Stimulated activated CD8-positive, alpha-beta memory T cell treated with anti-CD3 and anti-CD28 coated beads, Interleukin-7, amount 100 ng/mL, for 4 hours (primary cell): ENCODE data around the gene PMP22.
"Not testable (repeated sequence)": the region's sequence is repeated elsewhere in the genome, so short reads cannot be mapped to it uniquely, and the experiment has no call there.

Experiments used
- DNase-seq, 2 donors: peaks; one replicate each; pipeline ENCODE4 v3.0.0-alpha.2; 2020; ENCODE audit warnings: low read depth in 2 of 2

The PMP22 gene

GRCh38 chr17:15255713-15256454 lies 9.2 kb downstream of the PMP22 start:
- DNase-seq, result no peak

GRCh38 chr17:15250135-15250860 lies 14.8 kb downstream of the PMP22 start:
- no peak for DNase-seq

GRCh38 chr17:15249487-15249886 lies 15.6 kb downstream of the PMP22 start:
- no peak for DNase-seq

GRCh38 chr17:15247891-15248529 lies 17.1 kb downstream of the PMP22 start:
- no peak for DNase-seq

- no peak for DNase-seq
Observed at GRCh38 chr17:15245054-15245453, 20.1 kb downstream of the PMP22 start.

GRCh38 chr17:15240644-15241043 lies 24.5 kb downstream of the PMP22 start:
- DNase-seq, result no peak

- no peak for DNase-seq
Observed at GRCh38 chr17:15239491-15239890, 25.6 kb downstream of the PMP22 start.

- DNase-seq, result no peak
Observed at GRCh38 chr17:15238676-15239422, 26.3 kb downstream of the PMP22 start.

- no peak for DNase-seq
Observed at GRCh38 chr17:15238057-15238456, 27.1 kb downstream of the PMP22 start.

- no peak for DNase-seq
Observed at GRCh38 chr17:15237106-15237425, 28.1 kb downstream of the PMP22 start.

GRCh38 chr17:15236281-15237105 lies 28.6 kb downstream of the PMP22 start:
- no peak for DNase-seq

- DNase-seq, result no peak
Observed at GRCh38 chr17:15233971-15234370, 31.2 kb downstream of the PMP22 start.

- no peak for DNase-seq
Observed at GRCh38 chr17:15233022-15233805, 31.9 kb downstream of the PMP22 start.

- no peak for DNase-seq
Observed at GRCh38 chr17:15232517-15232915, 32.6 kb downstream of the PMP22 start.

GRCh38 chr17:15231851-15232516 lies 33.1 kb downstream of the PMP22 start:
- DNase-seq, result no peak

- no peak for DNase-seq
Observed at GRCh38 chr17:15230866-15231265, 34.3 kb downstream of the PMP22 start.

GRCh38 chr17:15221827-15222226 lies 43.3 kb downstream of the PMP22 start:
- DNase-seq, result not testable (repeated sequence)

- no peak for DNase-seq
Observed at GRCh38 chr17:15220785-15221184, 44.3 kb downstream of the PMP22 start.

GRCh38 chr17:15216481-15216880 lies 48.6 kb downstream of the PMP22 start:
- DNase-seq, result no peak
